Bronchus fibroblast of lung (primary cell): ENCODE data around the gene ZFYVE28. TPM values are rescaled to one million over a fixed set of nuclear protein-coding genes. Genes with fewer than 3 reads are reported as not detected.

Experiments
- total RNA-seq: library from RNA; depleted of rRNA; stranded (reverse); fragments of >200 nt; gene quantifications from 2 replicates; pipeline ENCODE4 v1.2.3, GENCODE V29; 2015

ZFYVE28 gene
- total RNA-seq = 2.8 and 5.4 TPM in 2 replicates

GRCh38 chr4:2417765-2418649 lies at the start of gene ZFYVE28:
TSS of gene ZFYVE28 (minus strand) at chr4:2418645. CDS start at chr4:2418323, 322 bp downstream.

GRCh38 chr4:2418650-2419571 lies 466 bp upstream of the ZFYVE28 start, which contains the start of gene CFAP99:
TSS of gene CFAP99 (plus strand) at chr4:2418955.

GRCh38 chr4:2261853-2262144 lies 156.6 kb downstream of the ZFYVE28 start, which contains the start of gene MXD4:
TSS of gene MXD4 (minus strand) at chr4:2262109. CDS start at chr4:2261980, 129 bp downstream.

GRCh38 chr4:2241410-2242353 lies 176.8 kb downstream of the ZFYVE28 start, which contains the start of the genes HAUS3 and POLN:
TSS of gene HAUS3 (minus strand) at chr4:2242121. CDS start at chr4:2240946, 1,175 bp downstream.
TSS of gene POLN (minus strand) at chr4:2242121. CDS start at chr4:2229231, 12,890 bp downstream.

Other genes with a start within 250 kb of the ZFYVE28 start
- 6.5 and 9.8 TPM in 2 replicates for gene HAUS3, start 176.5 kb downstream of the ZFYVE28 start, total RNA-seq
- 0.59 and 2.0 TPM in 2 replicates for gene POLN, start 176.5 kb downstream of the ZFYVE28 start, total RNA-seq
- gene MXD4, start 156.5 kb downstream of the ZFYVE28 start, total RNA-seq = 56.3 and 58.1 TPM in 2 replicates
- not detected in 2 replicates for gene CFAP99, start 310 bp upstream of the ZFYVE28 start, total RNA-seq
- 39.5 and 40.2 TPM in 2 replicates for gene RNF4, start 50.5 kb upstream of the ZFYVE28 start, total RNA-seq
- 11.1 and 11.3 TPM in 2 replicates for gene FAM193A, start 118.0 kb upstream of the ZFYVE28 start, total RNA-seq